Pancreas (tissue), 10 donors: ENCODE data around the gene CES3. TPM values are rescaled to one million over a fixed set of nuclear protein-coding genes. Genes with fewer than 3 reads are reported as not detected.

Experiments
- ATAC-seq, 4 donors: fragments of 200-7000 bp; cut with Tn5 transposase; one replicate each; pipeline versions ENCODE4 v1.8.0 to v1.9.1; 2020; ENCODE audit warnings: mild to moderate bottlenecking in 4 of 4, moderate library complexity in 4 of 4
- DNase-seq, 6 donors: peaks; one replicate each; pipeline ENCODE4 v3.0.0-alpha.2; 2020
- FAIRE-seq: peaks from 2 replicates; lab custom pipeline; 2012; peaks lifted over from hg19 to GRCh38; lab: Jason Lieb, UNC
- H3K27ac ChIP-seq, 4 donors: fragments of 200-600 bp; sonication (generic); 1 replicate in 3 of 4; 2 replicates in 1 of 4; pipeline versions ENCODE4 v1.5.0 to v1.8.0; 2020
- H3K27me3 ChIP-seq, 4 donors: fragments of 200-600 bp; one replicate each; pipeline ENCODE4 v1.8.0; 2021
- H3K36me3 ChIP-seq, 3 donors: fragments of 200-600 bp; sonication (generic) in 1 of 3; one replicate each; pipeline versions ENCODE4 v1.5.0 to v1.8.0; 2020 to 2021
- H3K4me1 ChIP-seq, 3 donors: fragments of 200-600 bp; one replicate each; pipeline ENCODE4 v1.8.0; 2021
- H3K4me3 ChIP-seq, 4 donors: fragments of 200-600 bp; sonication (generic) in 2 of 4; one replicate each; pipeline versions ENCODE4 v1.5.0 to v1.8.0; 2020 to 2021
- H3K9me3 ChIP-seq, 4 donors: fragments of 200-600 bp; one replicate each; pipeline ENCODE4 v1.8.0; 2021
- CTCF ChIP-seq, 4 donors: fragments of 200-600 bp; sonication (generic) in 3 of 4; IDR thresholded peaks; one replicate each; pipeline versions ENCODE4 v1.5.0 to v1.8.0; 2021; ENCODE audit warnings: antibody characterized with exemption in 4 of 4
- WGBS, 2 donors: extraction: QIAGEN DNeasy Blood & Tissue Kit; methylation state at CpG; one replicate each; pipeline ENCODE4 v1.1.7; 2013; 5-methylcytosine and 5-hydroxymethylcytosine counted together
- intact Hi-C, 3 donors: fragments of 100-400 bp; cut with DNase I; formaldehyde crosslinking; loops; one replicate each; pipeline versions ENCODE4 v1.11.1 to v1.14.2; 2022
- polyA plus RNA-seq, 2 donors: library from polyadenylated mRNA; stranded (reverse); fragments of 200-250 nt; gene quantifications; one replicate each; pipeline ENCODE4 v1.2.3, GENCODE V29; 2013
- total RNA-seq, 6 donors: library from RNA; stranded (reverse); fragmentation: NEBNext Ultra II Directional in 4 of 6; extraction: Animal tissue kit (Norgen Biotek cat#: 25700) in 4 of 6; gene quantifications; one replicate each; pipeline versions ENCODE4 v1.2.1 to v1.2.4, GENCODE V29; 2021 to 2023
- donor health status: healthy with polysubstance abuse.
- donor health status: DM: no; HTN: no; CAD: no; lungs with moderate emphysema.
- donor health status: DM: no; HTN: no; CAD: no.
- donor health status: control.
- donor health status: control.
- donor health status: Bipolar disorder and iron deficiency.
- donor health status: DM: yes; HTN: yes; CAD: no.
- donor health status: DM: no; HTN: no; CAD: no.
- donor health status: DM: no; HTN: no; CAD: no.
- donor health status: DM: yes; HTN: yes; CAD: no.

The CES3 gene
- total and polyA plus RNA-seq, 8 donors: 1.9 to 7.3 (median 5.2) TPM

- FAIRE-seq (no peak), ATAC-seq (peak in 2 of 4 donors; percentile 5 to 35), DNase-seq (peak in 1 of 6 donors; percentile 63)
- H3K27ac ChIP-seq: no peak overlapping the region
- no peaks in the 10 kb centered on the region for H3K36me3 ChIP-seq
- intact Hi-C loops: no loop called here
- 57 to 71% methylated on average over 16 to 18 of the region's 18 CpGs for WGBS, 2 donors
- H3K9me3 ChIP-seq: no peaks in the 10 kb centered on the region
- H3K4me1 ChIP-seq: no peaks in the 10 kb centered on the region
- no peak for TF ChIP-seq CTCF (IDR thresholded peaks at IDR 0.05)
- no peaks in the 10 kb centered on the region for H3K27me3 ChIP-seq
- H3K4me3 ChIP-seq: no peak overlapping the region
These were observed 37.8 kb upstream of the CES3 start for GRCh38 chr16:66923247-66923731.

GRCh38 chr16:66923866-66924265 lies 37.2 kb upstream of the CES3 start:
- Histone ChIP-seq H3K9me3 (no peaks in the 10 kb centered on the region), H3K4me1 (no peaks in the 10 kb centered on the region), H3K36me3 (no peaks in the 10 kb centered on the region), H3K27me3 (no peaks in the 10 kb centered on the region), H3K4me3 (no peak overlapping the region), H3K27ac (no peak overlapping the region)
- no peak for DNase-seq
- intact Hi-C loops: no loop called here
- FAIRE-seq: no peak
- 43 to 55% methylated on average over 3 of the region's 3 CpGs for WGBS, 2 donors
- peak in 1 of 4 donors; percentile 5 for ATAC-seq
- TF ChIP-seq CTCF (IDR thresholded peaks at IDR 0.05): no peak

- no peak for FAIRE-seq
- DNase-seq: peak in 2 of 6 donors; percentile 59 to 74
- WGBS, 2 donors: 9% methylated on average over 61 to 72 of the region's 72 CpGs
- no peak overlapping the region for H3K27ac ChIP-seq
- peak; percentile 49 to 75 (median 57) for ATAC-seq
- no peaks in the 10 kb centered on the region for H3K27me3 ChIP-seq
- H3K36me3 ChIP-seq: no peaks in the 10 kb centered on the region
- H3K4me3 ChIP-seq: peak overlapping the region in 2 of 4 donors; percentile 4 to 38
- no peak for TF ChIP-seq CTCF (IDR thresholded peaks at IDR 0.05)
- intact Hi-C loops: no loop called here
- H3K9me3 ChIP-seq: no peaks in the 10 kb centered on the region
- H3K4me1 ChIP-seq: no peaks in the 10 kb centered on the region
These were observed 36.3 kb upstream of the CES3 start for GRCh38 chr16:66924527-66925321.

- Histone ChIP-seq H3K36me3 (no peaks in the 10 kb centered on the region), H3K27ac (no peak within 1 kb of the TSS), H3K4me3 (peak within 1 kb of the TSS in 2 of 4 donors; percentile 4 to 38), H3K4me1 (no peaks in the 10 kb centered on the region), H3K27me3 (no peaks in the 10 kb centered on the region), H3K9me3 (no peaks in the 10 kb centered on the region)
- FAIRE-seq (no peak), ATAC-seq (peak in 3 of 4 donors; percentile 14 to 41 (median 33)), DNase-seq (peak in 1 of 6 donors; percentile 75)
- TF ChIP-seq CTCF (IDR thresholded peaks at IDR 0.05): no peak
- WGBS, 2 donors: 16 to 17% methylated on average over 34 to 42 of the region's 42 CpGs
- intact Hi-C loops: no loop called here
These were observed 35.7 kb upstream of the CES3 start, which contains the start of gene RRAD for GRCh38 chr16:66925322-66925840. Gene RRAD (minus strand): TSS chr16:66925535. CDS start chr16:66925179, 356 bp downstream.
